ENCODE data around the gene TALDO1.

Gene TALDO1

GRCh38 chr11:761526-762108 lies 14.4 kb downstream of the TALDO1 start:
- in situ Hi-C loops (cut with HindIII; ENCODE audit: low pct_unique_long_range_greater_than_20kb, low sequenced_read_pairs), result no loop called here
- DNase-seq (ENCODE audit: low read depth in 1 of 2, low spot score in 1 of 2), result no peak
- TF ChIP-seq JUND (IDR thresholded peaks at IDR 0.05; ENCODE audit: low read depth), result no peak

- peak; percentile 56 to 79 for DNase-seq (ENCODE audit: low read depth in 1 of 2, low spot score in 1 of 2)
- in situ Hi-C loops (cut with HindIII; ENCODE audit: low pct_unique_long_range_greater_than_20kb, low sequenced_read_pairs), result no loop called here
- no peak for TF ChIP-seq JUND (IDR thresholded peaks at IDR 0.05; ENCODE audit: low read depth)
Measured at GRCh38 chr11:762421-763072, 15.3 kb downstream of the TALDO1 start.

- TF ChIP-seq JUND (IDR thresholded peaks at IDR 0.05; ENCODE audit: low read depth), result no peak
- in situ Hi-C loops (cut with HindIII; ENCODE audit: low pct_unique_long_range_greater_than_20kb, low sequenced_read_pairs), result no loop called here
- peak; percentile 66 to 79 for DNase-seq (ENCODE audit: low read depth in 1 of 2, low spot score in 1 of 2)
Measured at GRCh38 chr11:763073-763463, 15.8 kb downstream of the TALDO1 start.

- no peak for DNase-seq (ENCODE audit: low read depth in 1 of 2, low spot score in 1 of 2)
- in situ Hi-C loops (cut with HindIII; ENCODE audit: low pct_unique_long_range_greater_than_20kb, low sequenced_read_pairs), result no loop called here
- TF ChIP-seq JUND (IDR thresholded peaks at IDR 0.05; ENCODE audit: low read depth), result no peak
Measured at GRCh38 chr11:763549-764321, 16.5 kb downstream of the TALDO1 start.

- TF ChIP-seq JUND (IDR thresholded peaks at IDR 0.05; ENCODE audit: low read depth), result no peak
- no peak for DNase-seq (ENCODE audit: low read depth in 1 of 2, low spot score in 1 of 2)
- in situ Hi-C loops (cut with HindIII; ENCODE audit: low pct_unique_long_range_greater_than_20kb, low sequenced_read_pairs), result no loop called here
Measured at GRCh38 chr11:764322-765024, 17.2 kb downstream of the TALDO1 start.

GRCh38 chr11:765025-765801 lies 17.9 kb downstream of the TALDO1 start:
- no peak for TF ChIP-seq JUND (IDR thresholded peaks at IDR 0.05; ENCODE audit: low read depth)
- in situ Hi-C loops (cut with HindIII; ENCODE audit: low pct_unique_long_range_greater_than_20kb, low sequenced_read_pairs), result no loop called here
- peak; percentile 45 to 69 for DNase-seq (ENCODE audit: low read depth in 1 of 2, low spot score in 1 of 2)

- TF ChIP-seq JUND (IDR thresholded peaks at IDR 0.05; ENCODE audit: low read depth), result no peak
- no peak for DNase-seq (ENCODE audit: low read depth in 1 of 2, low spot score in 1 of 2)
- in situ Hi-C loops (cut with HindIII; ENCODE audit: low pct_unique_long_range_greater_than_20kb, low sequenced_read_pairs), result no loop called here
Measured at GRCh38 chr11:765802-766091, 18.5 kb downstream of the TALDO1 start.

- DNase-seq (ENCODE audit: low read depth in 1 of 2, low spot score in 1 of 2), result no peak
- no peak for TF ChIP-seq JUND (IDR thresholded peaks at IDR 0.05; ENCODE audit: low read depth)
- in situ Hi-C loops (cut with HindIII; ENCODE audit: low pct_unique_long_range_greater_than_20kb, low sequenced_read_pairs), result no loop called here
Measured at GRCh38 chr11:766106-766935, 19.1 kb downstream of the TALDO1 start.

GRCh38 chr11:766936-767210 lies 19.6 kb downstream of the TALDO1 start:
- in situ Hi-C loops (cut with HindIII; ENCODE audit: low pct_unique_long_range_greater_than_20kb, low sequenced_read_pairs), result no loop called here
- TF ChIP-seq JUND (IDR thresholded peaks at IDR 0.05; ENCODE audit: low read depth), result no peak
- no peak for DNase-seq (ENCODE audit: low read depth in 1 of 2, low spot score in 1 of 2)

GRCh38 chr11:767238-767637 lies 20.0 kb downstream of the TALDO1 start:
- no peak for TF ChIP-seq JUND (IDR thresholded peaks at IDR 0.05; ENCODE audit: low read depth)
- in situ Hi-C loops (cut with HindIII; ENCODE audit: low pct_unique_long_range_greater_than_20kb, low sequenced_read_pairs), result no loop called here
- DNase-seq (ENCODE audit: low read depth in 1 of 2, low spot score in 1 of 2), result no peak

GRCh38 chr11:769887-770641 lies 22.8 kb downstream of the TALDO1 start:
- DNase-seq (ENCODE audit: low read depth in 1 of 2, low spot score in 1 of 2), result no peak
- no peak for TF ChIP-seq JUND (IDR thresholded peaks at IDR 0.05; ENCODE audit: low read depth)
- in situ Hi-C loops (cut with HindIII; ENCODE audit: low pct_unique_long_range_greater_than_20kb, low sequenced_read_pairs), result no loop called here

Data from T47D (cell line).